Pancreas (tissue), 10 donors: Measurements from ENCODE around the gene HCST. TPM values are rescaled to one million over a fixed set of nuclear protein-coding genes. Genes with fewer than 3 reads are reported as not detected.

ENCODE experiments used
- ATAC-seq, 4 donors: fragments of 200-7000 bp; cut with Tn5 transposase; one replicate each; pipeline versions ENCODE4 v1.8.0 to v1.9.1; 2020; ENCODE audit warnings: mild to moderate bottlenecking in 4 of 4, moderate library complexity in 4 of 4
- DNase-seq, 6 donors: peaks; one replicate each; pipeline ENCODE4 v3.0.0-alpha.2; 2020
- FAIRE-seq: peaks from 2 replicates; lab custom pipeline; 2012; peaks lifted over from hg19 to GRCh38; lab: Jason Lieb, UNC
- H3K27ac ChIP-seq, 4 donors: fragments of 200-600 bp; sonication (generic); 1 replicate in 3 of 4; 2 replicates in 1 of 4; pipeline versions ENCODE4 v1.5.0 to v1.8.0; 2020
- H3K27me3 ChIP-seq, 4 donors: fragments of 200-600 bp; one replicate each; pipeline ENCODE4 v1.8.0; 2021
- H3K36me3 ChIP-seq, 3 donors: fragments of 200-600 bp; sonication (generic) in 1 of 3; one replicate each; pipeline versions ENCODE4 v1.5.0 to v1.8.0; 2020 to 2021
- H3K4me1 ChIP-seq, 3 donors: fragments of 200-600 bp; one replicate each; pipeline ENCODE4 v1.8.0; 2021
- H3K4me3 ChIP-seq, 4 donors: fragments of 200-600 bp; sonication (generic) in 2 of 4; one replicate each; pipeline versions ENCODE4 v1.5.0 to v1.8.0; 2020 to 2021
- H3K9me3 ChIP-seq, 4 donors: fragments of 200-600 bp; one replicate each; pipeline ENCODE4 v1.8.0; 2021
- WGBS, 2 donors: extraction: QIAGEN DNeasy Blood & Tissue Kit; methylation state at CpG; one replicate each; pipeline ENCODE4 v1.1.7; 2013; 5-methylcytosine and 5-hydroxymethylcytosine counted together
- intact Hi-C, 3 donors: fragments of 100-400 bp; cut with DNase I; formaldehyde crosslinking; loops; one replicate each; pipeline versions ENCODE4 v1.11.1 to v1.14.2; 2022
- polyA plus RNA-seq, 2 donors: library from polyadenylated mRNA; stranded (reverse); fragments of 200-250 nt; gene quantifications; one replicate each; pipeline ENCODE4 v1.2.3, GENCODE V29; 2013
- total RNA-seq, 6 donors: library from RNA; stranded (reverse); fragmentation: NEBNext Ultra II Directional in 4 of 6; extraction: Animal tissue kit (Norgen Biotek cat#: 25700) in 4 of 6; gene quantifications; one replicate each; pipeline versions ENCODE4 v1.2.1 to v1.2.4, GENCODE V29; 2021 to 2023
- TF ChIP-seq, protein P1 (sequence below), 4 donors: fragments of 200-600 bp; sonication (generic) in 3 of 4; IDR thresholded peaks; one replicate each; pipeline versions ENCODE4 v1.5.0 to v1.8.0; 2021; ENCODE audit warnings: antibody characterized with exemption in 4 of 4
- donor health status: healthy with polysubstance abuse.
- donor health status: DM: no; HTN: no; CAD: no; lungs with moderate emphysema.
- donor health status: DM: no; HTN: no; CAD: no.
- donor health status: control.
- donor health status: control.
- donor health status: Bipolar disorder and iron deficiency.
- donor health status: DM: yes; HTN: yes; CAD: no.
- donor health status: DM: no; HTN: no; CAD: no.
- donor health status: DM: no; HTN: no; CAD: no.
- donor health status: DM: yes; HTN: yes; CAD: no.

Gene HCST
- total and polyA plus RNA-seq, 8 donors: 0.46 to 10.2 (median 2.2) TPM

GRCh38 chr19:35901055-35901644 is 1.2 kb upstream of the HCST start:
- peak overlapping the region in 2 of 4 donors; percentile 79 to 86 for H3K27ac ChIP-seq
- H3K27me3 ChIP-seq: no peaks in the 10 kb centered on the region
- TF ChIP-seq, protein P1, sequence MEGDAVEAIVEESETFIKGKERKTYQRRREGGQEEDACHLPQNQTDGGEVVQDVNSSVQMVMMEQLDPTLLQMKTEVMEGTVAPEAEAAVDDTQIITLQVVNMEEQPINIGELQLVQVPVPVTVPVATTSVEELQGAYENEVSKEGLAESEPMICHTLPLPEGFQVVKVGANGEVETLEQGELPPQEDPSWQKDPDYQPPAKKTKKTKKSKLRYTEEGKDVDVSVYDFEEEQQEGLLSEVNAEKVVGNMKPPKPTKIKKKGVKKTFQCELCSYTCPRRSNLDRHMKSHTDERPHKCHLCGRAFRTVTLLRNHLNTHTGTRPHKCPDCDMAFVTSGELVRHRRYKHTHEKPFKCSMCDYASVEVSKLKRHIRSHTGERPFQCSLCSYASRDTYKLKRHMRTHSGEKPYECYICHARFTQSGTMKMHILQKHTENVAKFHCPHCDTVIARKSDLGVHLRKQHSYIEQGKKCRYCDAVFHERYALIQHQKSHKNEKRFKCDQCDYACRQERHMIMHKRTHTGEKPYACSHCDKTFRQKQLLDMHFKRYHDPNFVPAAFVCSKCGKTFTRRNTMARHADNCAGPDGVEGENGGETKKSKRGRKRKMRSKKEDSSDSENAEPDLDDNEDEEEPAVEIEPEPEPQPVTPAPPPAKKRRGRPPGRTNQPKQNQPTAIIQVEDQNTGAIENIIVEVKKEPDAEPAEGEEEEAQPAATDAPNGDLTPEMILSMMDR (IDR thresholded peaks at IDR 0.05): no peak
- FAIRE-seq (no peak), DNase-seq (peak in 1 of 6 donors; percentile 31), ATAC-seq (no peak)
- WGBS, 2 donors: 65% methylated on average over 2 of the region's 2 CpGs
- intact Hi-C loops: no loop called here
- H3K4me1 ChIP-seq: peaks cover 0 to 3% (median 0%) of the 10 kb centered on the region in 3 donors
- H3K9me3 ChIP-seq: no peaks in the 10 kb centered on the region
- H3K4me3 ChIP-seq: peak overlapping the region in 1 of 4 donors; percentile 75
- peaks cover 0 to 1% (median 0%) of the 10 kb centered on the region in 3 donors for H3K36me3 ChIP-seq

- Histone ChIP-seq H3K27ac (peak overlapping the region in 2 of 4 donors; percentile 55 to 79), H3K27me3 (no peaks in the 10 kb centered on the region), H3K9me3 (no peaks in the 10 kb centered on the region), H3K4me3 (peak overlapping the region in 1 of 4 donors; percentile 31), H3K4me1 (peaks cover 0 to 6% (median 0%) of the 10 kb centered on the region in 3 donors), H3K36me3 (no peaks in the 10 kb centered on the region)
- no peak for ATAC-seq
- FAIRE-seq: no peak
- 59 to 73% methylated on average over 10 of the region's 10 CpGs for WGBS, 2 donors
- DNase-seq: no peak
- intact Hi-C loops: no loop called here
- TF ChIP-seq, protein P1 (IDR thresholded peaks at IDR 0.05): no peak
Observed at GRCh38 chr19:35902870-35903475, 644 bp downstream of the HCST start.

DNA sequence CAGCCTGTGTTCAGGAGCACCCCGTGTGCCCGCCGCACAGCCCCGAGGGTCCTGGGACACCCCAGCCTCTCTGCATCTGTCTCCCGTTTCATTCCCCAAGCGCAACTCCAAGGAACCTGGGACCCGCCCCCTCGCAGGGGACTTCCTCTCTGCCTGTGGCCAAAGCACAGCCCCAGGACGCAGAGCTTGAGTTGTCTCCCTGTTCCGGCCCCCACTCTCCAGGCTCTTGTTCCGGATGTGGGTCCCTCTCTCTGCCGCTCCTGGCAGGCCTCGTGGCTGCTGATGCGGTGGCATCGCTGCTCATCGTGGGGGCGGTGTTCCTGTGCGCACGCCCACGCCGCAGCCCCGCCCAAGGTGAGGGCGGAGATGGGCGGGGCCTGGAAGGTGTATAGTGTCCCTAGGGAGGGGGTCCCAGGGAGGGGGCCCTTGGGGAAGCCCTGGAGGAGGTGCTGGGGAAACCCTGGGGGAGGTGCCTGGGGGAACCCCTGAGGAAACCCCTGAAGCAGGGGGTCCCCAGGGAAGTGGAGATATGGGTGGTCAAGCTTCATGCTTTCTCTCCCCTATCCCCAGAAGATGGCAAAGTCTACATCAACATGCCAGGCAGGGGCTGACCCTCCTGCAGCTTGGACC is 1.3 kb downstream of the HCST start:
- no peaks in the 10 kb centered on the region for H3K36me3 ChIP-seq
- peak overlapping the region in 1 of 4 donors; percentile 31 for H3K4me3 ChIP-seq
- H3K27ac ChIP-seq: peak overlapping the region in 2 of 4 donors; percentile 55 to 79
- TF ChIP-seq, protein P1 (IDR thresholded peaks at IDR 0.05): no peak
- no peaks in the 10 kb centered on the region for H3K9me3 ChIP-seq
- peaks cover 0 to 6% (median 0%) of the 10 kb centered on the region in 3 donors for H3K4me1 ChIP-seq
- ATAC-seq (peak in 2 of 4 donors; percentile 19 to 22), FAIRE-seq (no peak), DNase-seq (peak in 5 of 6 donors; percentile 35 to 79 (median 73))
- no peaks in the 10 kb centered on the region for H3K27me3 ChIP-seq
- intact Hi-C loops: no loop called here
- WGBS, 2 donors: 4 to 7% methylated on average over 24 of the region's 24 CpGs

GRCh38 chr19:35904311-35905068 is 2.2 kb downstream of the HCST start:
- Histone ChIP-seq H3K9me3 (no peaks in the 10 kb centered on the region), H3K36me3 (no peaks in the 10 kb centered on the region), H3K27me3 (no peaks in the 10 kb centered on the region), H3K4me3 (no peak overlapping the region), H3K27ac (peak overlapping the region in 2 of 4 donors; percentile 55 to 79), H3K4me1 (peaks cover 0 to 6% (median 0%) of the 10 kb centered on the region in 3 donors)
- 83 to 94% methylated on average over 10 of the region's 10 CpGs for WGBS, 2 donors
- TF ChIP-seq, protein P1 (IDR thresholded peaks at IDR 0.05): no peak
- no peak for ATAC-seq
- no peak for FAIRE-seq
- intact Hi-C loops: no loop called here
- peak in 1 of 6 donors; percentile 21 for DNase-seq
